IMR-90 (cell line): ENCODE data around the gene TWIST1.

ENCODE experiments used
- CEBPB ChIP-seq: IDR thresholded peaks from 2 replicates; pipeline ENCODE4 v1.6.1; 2012; ENCODE audit warnings: low read depth, low read length, improper control_type of control experiment
- CTCF ChIP-seq: conservative IDR thresholded peaks from 2 replicates; pipeline ENCODE4 v1.5.1; 2012; ENCODE audit warnings: mild to moderate bottlenecking, low read depth, low read length, improper control_type of control experiment
- FOS ChIP-seq: fragments of 150-350 bp; IDR thresholded peaks from 2 replicates; pipeline ENCODE4 v1.6.1; 2016; ENCODE audit warnings: low read depth, low read length
- POLR2A ChIP-seq: IDR thresholded peaks from 2 replicates; pipeline ENCODE4 v1.6.1; 2012; ENCODE audit warnings: mild to moderate bottlenecking, low read depth, low read length
- RCOR1 ChIP-seq: IDR thresholded peaks from 2 replicates; pipeline ENCODE4 v1.6.1; 2012; ENCODE audit warnings: mild to moderate bottlenecking, low read length, improper control_type of control experiment; ENCODE audit not compliant: insufficient replicate concordance
- SMC3 ChIP-seq: fragments of 150-350 bp; IDR thresholded peaks from 2 replicates; pipeline ENCODE4 v1.6.1; 2016; ENCODE audit warnings: low read depth, mild to moderate bottlenecking, antibody characterized with exemption, low read length, moderate library complexity

GRCh38 chr7:19110026-19110730 lies 7.3 kb downstream of the TWIST1 start:
- no peak for TF ChIP-seq CTCF
- no peak for TF ChIP-seq RCOR1
- TF ChIP-seq POLR2A = no peak
- TF ChIP-seq FOS = no peak
- no peak for TF ChIP-seq SMC3
- TF ChIP-seq CEBPB = no peak
